Endodermal cell (in vitro differentiated cells): ENCODE measurements around the gene LIMS2. TPM values are rescaled to one million over a fixed set of nuclear protein-coding genes. Genes with fewer than 3 reads are reported as not detected.
A peak's percentile ranks its signal among the peaks of the same experiment; 100 is the strongest.

Experiments used
- DNase-seq: peaks from one replicate; pipeline ENCODE4 v3.0.0-alpha.2; 2017
- H3K27ac ChIP-seq: 2 replicates; pipeline ENCODE4 v1.5.1; 2013; ENCODE audit warnings: mild to moderate bottlenecking, low read depth, low read length, moderate library complexity
- H3K27me3 ChIP-seq: 2 replicates; pipeline ENCODE4 v1.6.1; 2013; ENCODE audit warnings: mild to moderate bottlenecking, low read length, moderate library complexity; ENCODE audit not compliant: insufficient read depth, control insufficient read depth, poor library complexity, severe bottlenecking
- H3K36me3 ChIP-seq: 2 replicates; pipeline ENCODE4 v1.7.0; 2013; ENCODE audit warnings: mild to moderate bottlenecking, low read length, moderate library complexity; ENCODE audit not compliant: control insufficient read depth, insufficient read depth
- H3K4me1 ChIP-seq: one replicate; pipeline ENCODE4 v1.7.0; 2013; ENCODE audit warnings: low read length; ENCODE audit not compliant: control insufficient read depth, insufficient read depth
- H3K4me3 ChIP-seq: 2 replicates; pipeline ENCODE4 v1.5.1; 2013; ENCODE audit warnings: mild to moderate bottlenecking, low read length, moderate library complexity
- H3K9ac ChIP-seq: 2 replicates; pipeline ENCODE4 v1.6.1; 2013; ENCODE audit warnings: mild to moderate bottlenecking, low read length, moderate library complexity; ENCODE audit not compliant: poor library complexity, severe bottlenecking; ENCODE audit errors: extremely low read depth
- H3K9me3 ChIP-seq: 2 replicates; pipeline ENCODE4 v1.6.1; 2013; ENCODE audit warnings: mild to moderate bottlenecking, low read length, moderate library complexity; ENCODE audit not compliant: control insufficient read depth
- H3K27ac Mint-ChIP-seq: 2 replicates; pipeline ENCODE4 v1.8.0; 2020; ENCODE audit warnings: mixed read lengths
- H3K27me3 Mint-ChIP-seq: 2 replicates; pipeline ENCODE4 v1.8.0; 2021; ENCODE audit warnings: mild to moderate bottlenecking, mixed read lengths; ENCODE audit not compliant: insufficient read depth
- H3K36me3 Mint-ChIP-seq: 2 replicates; pipeline ENCODE4 v1.8.0; 2020; ENCODE audit warnings: low read depth, mixed read lengths
- H3K4me1 Mint-ChIP-seq: 2 replicates; pipeline ENCODE4 v1.8.0; 2020; ENCODE audit warnings: mixed read lengths
- H3K4me3 Mint-ChIP-seq: 2 replicates; pipeline ENCODE4 v1.8.0; 2020; ENCODE audit warnings: mild to moderate bottlenecking, moderate library complexity, mixed read lengths
- H3K9me3 Mint-ChIP-seq: 2 replicates; pipeline ENCODE4 v1.8.0; 2020; ENCODE audit warnings: mild to moderate bottlenecking, mixed read lengths
- WGBS, 2 experiments: methylation state at CpG; one replicate each; pipeline versions ENCODE4 v1.1.5 to v1.1.7; 2013; ENCODE audit warnings: missing lambda C conversion rate in 2 of 2, mixed read lengths in 1 of 2; ENCODE audit not compliant: insufficient coverage in 1 of 2, insufficient read length in 1 of 2; 5-methylcytosine and 5-hydroxymethylcytosine counted together
- total RNA-seq, 2 donors: library from RNA; stranded (reverse); fragmentation: NEBNext Ultra II Directional in 1 of 2; extraction: Animal tissue kit (Norgen Biotek cat#: 25700) in 1 of 2; gene quantifications; 2 replicates in 1 of 2; 3 replicates in 1 of 2; pipeline ENCODE4 v1.2.1, GENCODE V29; 2021
- TF ChIP-seq, protein P1 (sequence below): fragments of 200-600 bp; sonication (generic); conservative IDR thresholded peaks from 2 replicates; pipeline ENCODE4 v1.5.0; 2021; ENCODE audit warnings: antibody characterized with exemption, mild to moderate bottlenecking

Gene LIMS2
- total RNA-seq, 2 donors from 2014 or later = 3.9 to 9.8 TPM

DNA sequence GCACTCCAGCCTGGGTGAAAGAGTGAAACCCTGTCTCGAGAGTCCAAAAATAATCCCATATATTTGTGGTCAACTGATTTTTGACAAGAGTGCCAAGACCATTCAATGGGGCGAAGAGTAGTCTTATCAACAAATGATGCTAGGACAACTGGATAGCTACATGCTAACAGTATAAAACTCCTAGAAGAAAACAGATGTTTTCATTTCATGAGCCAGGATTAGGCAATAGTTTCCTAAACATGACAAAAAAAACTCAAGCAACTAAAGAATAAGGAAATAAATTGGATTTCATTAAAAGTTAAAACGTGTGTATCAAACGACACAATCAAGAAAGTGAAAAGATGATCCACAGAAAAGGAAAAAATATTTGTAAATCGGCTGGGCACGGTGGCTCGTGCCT lies 6.3 kb downstream of the LIMS2 start:
- H3K4me3 ChIP-seq = no peak overlapping the region
- Mint-ChIP-seq H3K9me3 (no peaks in the 10 kb centered on the region), H3K4me3 (no peak overlapping the region), H3K36me3 (no peaks in the 10 kb centered on the region), H3K4me1 (peaks cover 12% of the 10 kb centered on the region), H3K27ac (no peak overlapping the region), H3K27me3 (peaks cover 63% of the 10 kb centered on the region)
- no peak overlapping the region for H3K9ac ChIP-seq
- H3K27ac ChIP-seq = no peak overlapping the region
- H3K27me3 ChIP-seq = peaks cover 29% of the 10 kb centered on the region
- 94 to 96% methylated on average over 7 of the region's 7 CpGs for WGBS, 2 experiments
- DNase-seq = no peak
- H3K36me3 ChIP-seq = no peaks in the 10 kb centered on the region
- TF ChIP-seq, protein P1, sequence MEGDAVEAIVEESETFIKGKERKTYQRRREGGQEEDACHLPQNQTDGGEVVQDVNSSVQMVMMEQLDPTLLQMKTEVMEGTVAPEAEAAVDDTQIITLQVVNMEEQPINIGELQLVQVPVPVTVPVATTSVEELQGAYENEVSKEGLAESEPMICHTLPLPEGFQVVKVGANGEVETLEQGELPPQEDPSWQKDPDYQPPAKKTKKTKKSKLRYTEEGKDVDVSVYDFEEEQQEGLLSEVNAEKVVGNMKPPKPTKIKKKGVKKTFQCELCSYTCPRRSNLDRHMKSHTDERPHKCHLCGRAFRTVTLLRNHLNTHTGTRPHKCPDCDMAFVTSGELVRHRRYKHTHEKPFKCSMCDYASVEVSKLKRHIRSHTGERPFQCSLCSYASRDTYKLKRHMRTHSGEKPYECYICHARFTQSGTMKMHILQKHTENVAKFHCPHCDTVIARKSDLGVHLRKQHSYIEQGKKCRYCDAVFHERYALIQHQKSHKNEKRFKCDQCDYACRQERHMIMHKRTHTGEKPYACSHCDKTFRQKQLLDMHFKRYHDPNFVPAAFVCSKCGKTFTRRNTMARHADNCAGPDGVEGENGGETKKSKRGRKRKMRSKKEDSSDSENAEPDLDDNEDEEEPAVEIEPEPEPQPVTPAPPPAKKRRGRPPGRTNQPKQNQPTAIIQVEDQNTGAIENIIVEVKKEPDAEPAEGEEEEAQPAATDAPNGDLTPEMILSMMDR = no peak
- H3K4me1 ChIP-seq = peaks cover 6% of the 10 kb centered on the region
- H3K9me3 ChIP-seq = no peaks in the 10 kb centered on the region

DNA sequence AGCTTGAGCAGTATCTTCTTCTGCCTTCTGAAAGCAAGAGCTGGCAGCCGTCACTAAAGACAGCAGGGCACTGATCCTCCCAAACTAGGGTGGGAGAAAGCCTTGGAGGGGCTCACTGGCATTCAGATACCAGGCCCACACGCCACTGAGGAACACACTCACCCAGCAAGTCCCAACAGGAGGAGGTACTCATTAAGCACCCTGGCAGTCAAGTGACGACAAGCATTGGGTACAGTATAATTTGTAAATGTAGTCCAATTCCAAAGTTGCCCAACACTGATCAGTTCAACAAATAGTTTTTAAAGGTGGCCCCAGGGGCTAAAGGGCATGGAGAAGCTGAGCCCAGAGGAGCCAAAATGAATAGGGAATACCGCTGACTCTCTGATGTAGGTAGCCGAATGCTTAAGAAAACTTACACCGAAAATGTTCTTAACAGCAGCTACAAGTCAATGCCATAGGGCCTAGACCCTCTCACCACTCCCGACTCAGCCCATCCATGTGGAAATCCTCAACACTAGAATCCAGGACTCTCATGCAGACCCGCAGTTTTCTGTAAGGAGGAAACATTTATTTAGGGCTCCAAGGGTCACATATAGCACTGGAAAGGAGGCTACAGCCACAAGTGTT lies 9.9 kb downstream of the LIMS2 start:
- peaks cover 20% of the 10 kb centered on the region for H3K4me1 Mint-ChIP-seq
- 95 to 100% methylated on average over 8 of the region's 8 CpGs for WGBS, 2 experiments
- peaks cover 1% of the 10 kb centered on the region for H3K36me3 Mint-ChIP-seq
- no peak overlapping the region for H3K4me3 Mint-ChIP-seq
- H3K9me3 ChIP-seq = peaks cover 2% of the 10 kb centered on the region
- no peak overlapping the region for H3K9ac ChIP-seq
- peaks cover 6% of the 10 kb centered on the region for H3K4me1 ChIP-seq
- TF ChIP-seq, protein P1 = no peak
- H3K27me3 Mint-ChIP-seq = peaks cover 47% of the 10 kb centered on the region
- peaks cover 17% of the 10 kb centered on the region for H3K27me3 ChIP-seq
- no peak overlapping the region for H3K27ac ChIP-seq
- DNase-seq = peak; percentile 29
- peaks cover under 1% of the 10 kb centered on the region for H3K9me3 Mint-ChIP-seq
- H3K27ac Mint-ChIP-seq = no peak overlapping the region
- H3K4me3 ChIP-seq = no peak overlapping the region
- peaks cover 2% of the 10 kb centered on the region for H3K36me3 ChIP-seq

DNA sequence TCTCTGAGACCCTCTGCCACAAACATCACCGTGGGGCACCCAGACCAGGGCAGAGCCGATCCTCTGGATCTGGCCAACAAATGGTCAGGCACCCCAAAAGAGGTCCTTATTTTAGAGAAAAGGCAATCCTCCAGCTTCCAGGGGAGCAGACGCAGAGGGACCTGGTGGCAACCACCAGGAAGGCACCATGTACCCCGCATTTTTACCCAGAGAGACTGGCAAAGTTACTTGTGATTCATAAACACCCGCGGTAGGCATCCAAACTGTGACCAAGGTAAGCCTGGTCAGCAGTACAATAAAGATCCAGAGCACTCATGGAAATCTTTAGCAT lies 10.5 kb downstream of the LIMS2 start:
- Mint-ChIP-seq H3K36me3 (peaks cover 4% of the 10 kb centered on the region), H3K4me3 (peak overlapping the region; percentile 51), H3K27me3 (peaks cover 43% of the 10 kb centered on the region), H3K9me3 (peaks cover 4% of the 10 kb centered on the region), H3K27ac (no peak overlapping the region), H3K4me1 (peaks cover 20% of the 10 kb centered on the region)
- peaks cover 6% of the 10 kb centered on the region for H3K4me1 ChIP-seq
- no peak overlapping the region for H3K9ac ChIP-seq
- H3K27me3 ChIP-seq = peaks cover 17% of the 10 kb centered on the region
- no peak overlapping the region for H3K27ac ChIP-seq
- TF ChIP-seq, protein P1 = no peak
- WGBS, 2 experiments = 96 to 100% methylated on average over 6 of the region's 6 CpGs
- no peak for DNase-seq
- H3K4me3 ChIP-seq = no peak overlapping the region
- peaks cover 5% of the 10 kb centered on the region for H3K36me3 ChIP-seq
- H3K9me3 ChIP-seq = peaks cover 6% of the 10 kb centered on the region
